Fibroblast of lung (primary cell): Measurements from ENCODE around the gene GRK4.

Source experiments
- CTCF ChIP-seq, 2 donors: IDR thresholded peaks in 1 of 2; conservative IDR thresholded peaks in 1 of 2; 1 replicate in 1 of 2; 2 replicates in 1 of 2; pipeline ENCODE4 v1.5.1; 2011 to 2012; ENCODE audit warnings: low read length in 2 of 2, control low read depth in 1 of 2, inconsistent platforms in 1 of 2, low read depth in 1 of 2, mild to moderate bottlenecking in 1 of 2
- EZH2 ChIP-seq: IDR thresholded peaks from 2 replicates; pipeline ENCODE4 v1.5.1; 2012; ENCODE audit warnings: low read length, control low read depth, mild to moderate bottlenecking; ENCODE audit errors: missing control alignments

GRCh38 chr4:2923668-2924173 lies 39.6 kb upstream of the GRK4 start:
- TF ChIP-seq CTCF (conservative IDR thresholded peaks at IDR 0.05 in 1 of 2, IDR thresholded peaks at IDR 0.05 in 1 of 2; ENCODE audit: low read depth in 1 of 2, low read length in 2 of 2) (no peak), EZH2 (no peak)
